Endothelial cell of umbilical vein (primary cell): ENCODE data around the gene AP5Z1. TPM values are rescaled to one million over a fixed set of nuclear protein-coding genes. Genes with fewer than 3 reads are reported as not detected.

Source experiments
- BruUV-seq: library from RNA; stranded (reverse); fragments of 400-500 nt; replicated peaks from 2 replicates; lab custom pipeline; 2021; lab: Mats Ljungman, UMichigan
- CTCF ChIA-PET: fragments of 300-600, 350-600 bp; sonication (Branson Sonifier 250); formaldehyde crosslinking; loops from one replicate; lab custom pipeline; 2021; ENCODE audit warnings: antibody characterized with exemption, inconsistent platforms; lab: Charles Lee
- POLR2A ChIA-PET: fragments of 300-600, 350-600 bp; sonication (Branson Sonifier 250); formaldehyde crosslinking; loops from one replicate; lab custom pipeline; 2021; ENCODE audit warnings: antibody characterized with exemption, inconsistent platforms; lab: Charles Lee
- DNase-seq: peaks from one replicate; pipeline ENCODE4 v3.0.0-alpha.2; 2011; ENCODE audit warnings: low read depth, low spot score
- FAIRE-seq: peaks from 2 replicates; lab custom pipeline; 2011; peaks lifted over from hg19 to GRCh38; lab: Jason Lieb, UNC
- H2AFZ ChIP-seq: 2 replicates; pipeline ENCODE4 v1.6.0; 2012; ENCODE audit warnings: low read depth, low read length, control low read depth, inconsistent platforms
- H3K27ac ChIP-seq: 2 replicates; pipeline ENCODE4 v1.5.1; 2011; ENCODE audit warnings: low read depth, mild to moderate bottlenecking, control low read depth, low read length, moderate library complexity; ENCODE audit not compliant: insufficient read depth
- H3K27me3 ChIP-seq, 2 experiments: 2 replicates each; pipeline versions ENCODE4 v1.6.0 to v1.6.1; 2011; ENCODE audit warnings: low read length in 2 of 2, mixed read lengths in 1 of 2; ENCODE audit not compliant: control insufficient read depth in 2 of 2, insufficient read depth in 2 of 2
- H3K36me3 ChIP-seq, 2 experiments: 2 replicates in 1 of 2; 3 replicates in 1 of 2; pipeline ENCODE4 v1.5.1; 2011; ENCODE audit warnings: low read length in 2 of 2, mild to moderate bottlenecking in 1 of 2, moderate library complexity in 1 of 2; ENCODE audit not compliant: control insufficient read depth in 2 of 2, insufficient read depth in 2 of 2; ENCODE audit errors: extremely low read depth in 1 of 2
- H3K4me1 ChIP-seq: 3 replicates; pipeline ENCODE4 v1.5.1; 2011; ENCODE audit warnings: mild to moderate bottlenecking, low read length; ENCODE audit not compliant: control insufficient read depth, insufficient read depth; ENCODE audit errors: extremely low read depth
- H3K4me2 ChIP-seq: 2 replicates; pipeline ENCODE4 v1.6.1; 2011; ENCODE audit warnings: low read length, control low read depth, mixed read lengths; ENCODE audit not compliant: insufficient read depth
- H3K4me3 ChIP-seq, 3 experiments: fragments of 200-600 bp in 1 of 3; sonication (generic), shearing (Covaris generic) in 1 of 3; replicated peaks in 1 of 3; 2 replicates each; pipeline ENCODE4 v1.5.1; 2011 to 2016; ENCODE audit warnings: control low read depth in 3 of 3, low read length in 3 of 3, mild to moderate bottlenecking in 2 of 3, inconsistent platforms in 1 of 3, low read depth in 1 of 3, moderate library complexity in 1 of 3; ENCODE audit not compliant: insufficient read depth in 1 of 3
- H3K79me2 ChIP-seq: 2 replicates; pipeline ENCODE4 v1.6.0; 2012; ENCODE audit warnings: low read length, inconsistent platforms; ENCODE audit not compliant: control insufficient read depth, insufficient read depth
- H3K9ac ChIP-seq: replicated peaks from 2 replicates; pipeline ENCODE3; 2011; ENCODE audit warnings: low read length, control low read depth; ENCODE audit not compliant: insufficient read depth; ENCODE audit errors: extremely low read depth
- H3K9me1 ChIP-seq: replicated peaks from 3 replicates; pipeline ENCODE4 v1.6.0; 2011; ENCODE audit warnings: mild to moderate bottlenecking, low read length; ENCODE audit not compliant: control insufficient read depth, insufficient read depth; ENCODE audit errors: extremely low read depth
- H3K9me3 ChIP-seq: replicated peaks from 2 replicates; pipeline ENCODE4 v1.5.1; 2012; ENCODE audit warnings: low read length, inconsistent platforms; ENCODE audit not compliant: control insufficient read depth, insufficient read depth
- H4K20me1 ChIP-seq: replicated peaks from 2 replicates; pipeline ENCODE3; 2011; ENCODE audit warnings: mild to moderate bottlenecking, low read length; ENCODE audit not compliant: control insufficient read depth, insufficient read depth; ENCODE audit errors: extremely low read depth
- EZH2 ChIP-seq: IDR thresholded peaks from 2 replicates; pipeline ENCODE4 v1.6.1; 2012; ENCODE audit warnings: borderline replicate concordance, low read depth, mild to moderate bottlenecking, moderate library complexity, low read length, inconsistent platforms; ENCODE audit not compliant: severe bottlenecking
- FOS ChIP-seq: IDR thresholded peaks from 2 replicates; pipeline ENCODE4 v1.6.1; 2011; ENCODE audit warnings: mild to moderate bottlenecking, low read length, moderate library complexity, borderline replicate concordance; ENCODE audit not compliant: insufficient read depth
- GATA2 ChIP-seq: IDR thresholded peaks from 2 replicates; pipeline ENCODE4 v1.7.0; 2011; ENCODE audit warnings: low read depth, mild to moderate bottlenecking, moderate library complexity, mixed read lengths, low read length; ENCODE audit not compliant: insufficient read length, insufficient read depth
- JUN ChIP-seq: IDR thresholded peaks from 2 replicates; pipeline ENCODE4 v1.6.1; 2011; ENCODE audit warnings: borderline replicate concordance, low read depth; ENCODE audit not compliant: insufficient read length, insufficient read depth
- MYC ChIP-seq: IDR thresholded peaks from one replicate; pipeline ENCODE4 v1.6.1; 2011; ENCODE audit warnings: mild to moderate bottlenecking, low read depth, low read length
- POLR2A ChIP-seq: IDR thresholded peaks from 2 replicates; pipeline ENCODE4 v1.6.1; 2012; ENCODE audit warnings: low read depth, mild to moderate bottlenecking, control low read depth, low read length
- POLR2AphosphoS5 ChIP-seq: IDR thresholded peaks from 2 replicates; pipeline ENCODE4 v1.6.1; 2012; ENCODE audit warnings: low read depth, mild to moderate bottlenecking, control low read depth, low read length, moderate library complexity; ENCODE audit not compliant: insufficient read depth
- dilution Hi-C: fragments of 300-500 bp; cut with MboI; formaldehyde crosslinking; loops from one replicate; pipeline ENCODE4 v1.15.0; 2019; ENCODE audit warnings: low sequenced_read_pairs; ENCODE audit not compliant: extremely low pct_ligation_motif_present
- intact Hi-C: fragments of 100-400 bp; cut with micrococcal nuclease; formaldehyde crosslinking; loops from one replicate; pipeline ENCODE4 v1.10.0; 2022
- polyA plus RNA-seq, 4 experiments: library from polyadenylated mRNA; depleted of rRNA in 3 of 4; stranded (reverse) in 3 of 4; unstranded in 1 of 4; fragments of >200 nt; gene quantifications; 2 replicates each; pipeline versions ENCODE4 v1.2.1 to v1.2.3, GENCODE V29; 2011 to 2012; ENCODE audit warnings: missing spikeins in 1 of 4
- total RNA-seq: library from RNA; stranded (reverse); gene quantifications from 2 replicates; pipeline ENCODE4 v1.2.3, GENCODE V29; 2021
- TF ChIP-seq, protein P1 (sequence below): IDR thresholded peaks from 2 replicates; pipeline ENCODE4 v1.6.1; 2011; ENCODE audit not compliant: insufficient read depth, insufficient read length
- TF ChIP-seq, protein P2 (sequence below), 2 donors: IDR thresholded peaks; 1 replicate in 1 of 2; 2 replicates in 1 of 2; pipeline ENCODE4 v1.5.1; 2011; ENCODE audit warnings: low read length in 2 of 2, mild to moderate bottlenecking in 2 of 2, moderate library complexity in 2 of 2, control low read depth in 1 of 2, inconsistent platforms in 1 of 2, low read depth in 1 of 2; ENCODE audit not compliant: insufficient read depth in 1 of 2; ENCODE audit errors: extremely low read depth in 1 of 2

The AP5Z1 gene
- total and polyA plus RNA-seq, 2 donors (not counting 3 experiments of a cell fraction or from before 2014, with no cell fraction given): 53.7 to 58.9 TPM

DNA sequence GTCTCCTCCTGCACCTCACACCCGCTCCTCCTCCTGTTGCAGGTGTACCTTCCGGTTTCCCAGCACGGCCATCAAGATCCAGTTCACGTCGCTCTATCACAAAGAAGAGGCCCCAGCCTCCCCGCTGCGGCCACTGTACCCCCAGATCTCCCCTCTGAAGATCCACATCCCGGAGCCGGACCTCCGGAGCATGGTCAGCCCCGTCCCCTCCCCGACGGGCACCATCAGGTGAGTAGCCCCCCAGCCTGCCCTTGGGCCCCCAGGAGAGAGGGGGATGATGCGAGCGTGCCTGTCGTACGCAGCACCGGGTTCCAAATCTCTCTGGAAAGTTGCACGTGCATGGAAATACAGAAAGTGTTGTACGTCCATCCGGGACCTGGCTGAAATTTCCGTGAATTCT, 34.6 kb upstream of the AP5Z1 start:
- H3K4me2 ChIP-seq: no peak overlapping the region
- FAIRE-seq (no peak), DNase-seq (no peak)
- dilution Hi-C loops (no loop called here), intact Hi-C loops (no loop called here)
- H3K9ac ChIP-seq: no peak overlapping the region
- no peaks in the 10 kb centered on the region for H3K9me3 ChIP-seq
- H4K20me1 ChIP-seq: no peaks in the 10 kb centered on the region
- H2AFZ ChIP-seq: no peak overlapping the region
- peaks cover 30% of the 10 kb centered on the region for H3K4me1 ChIP-seq
- H3K4me3 ChIP-seq: no peak overlapping the region
- POLR2A ChIA-PET: no interaction called here
- peaks cover 28% of the 10 kb centered on the region for H3K79me2 ChIP-seq
- TF ChIP-seq FOS: no peak
- TF ChIP-seq, protein P1, sequence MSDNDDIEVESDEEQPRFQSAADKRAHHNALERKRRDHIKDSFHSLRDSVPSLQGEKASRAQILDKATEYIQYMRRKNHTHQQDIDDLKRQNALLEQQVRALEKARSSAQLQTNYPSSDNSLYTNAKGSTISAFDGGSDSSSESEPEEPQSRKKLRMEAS: no peak
- H3K9me1 ChIP-seq: no peaks in the 10 kb centered on the region
- no peaks in the 10 kb centered on the region for H3K27me3 ChIP-seq
- H3K27ac ChIP-seq: no peak overlapping the region
- CTCF ChIA-PET: interaction anchor here (1.1 kb wide), 1 partner anchor 16 kb away, joined by 4 read pairs; no protein-coding TSS in a partner anchor
- BruUV-seq: no TSS peak
- H3K36me3 ChIP-seq: peaks cover 7 to 11% of the 10 kb centered on the region in 2 experiments

DNA sequence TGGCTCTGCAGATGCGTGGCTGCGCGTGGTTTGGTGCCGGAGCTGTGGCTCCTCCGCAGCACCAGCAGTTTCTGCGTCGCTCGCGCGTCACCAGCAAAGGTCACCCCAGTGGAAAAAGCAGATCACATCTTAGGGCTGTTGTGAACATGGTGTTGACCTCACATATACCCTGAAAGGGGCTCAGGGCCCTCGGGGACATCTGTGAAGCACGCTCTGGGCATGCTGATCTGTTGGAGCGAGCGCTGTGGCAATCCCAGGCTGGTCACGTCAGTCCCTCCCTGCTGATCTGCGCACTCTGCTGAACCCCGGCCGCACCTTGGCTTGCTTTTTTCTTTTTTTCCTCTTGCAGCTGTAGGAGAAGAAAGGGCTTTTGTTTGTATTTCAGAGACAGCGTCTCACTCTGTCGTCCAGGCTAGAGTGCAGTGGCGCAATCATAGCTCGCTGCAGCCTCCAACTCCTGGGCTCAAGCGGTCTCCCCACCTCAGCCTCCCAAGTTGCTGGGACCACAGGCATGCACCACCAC, 33.3 kb upstream of the AP5Z1 start:
- Histone ChIP-seq H3K4me1 (peaks cover 41% of the 10 kb centered on the region), H3K9me3 (no peaks in the 10 kb centered on the region), H2AFZ (no peak overlapping the region), H3K9me1 (no peaks in the 10 kb centered on the region), H3K4me3 (no peak overlapping the region), H3K79me2 (peaks cover 27% of the 10 kb centered on the region), H4K20me1 (no peaks in the 10 kb centered on the region), H3K4me2 (no peak overlapping the region), H3K36me3 (peaks cover 7 to 11% of the 10 kb centered on the region in 2 experiments), H3K27me3 (no peaks in the 10 kb centered on the region), H3K27ac (no peak overlapping the region), H3K9ac (no peak overlapping the region)
- dilution Hi-C loops: no loop called here
- FAIRE-seq (no peak), DNase-seq (no peak)
- ChIA-PET CTCF (interaction anchor here (1.1 kb wide), 1 partner anchor 17 kb away, joined by 4 read pairs; no protein-coding TSS in a partner anchor), POLR2A (no interaction called here)
- intact Hi-C loops: no loop called here
- BruUV-seq: no TSS peak
- TF ChIP-seq FOS (no peak), POLR2AphosphoS5 (no peak), POLR2A (no peak), MYC (no peak), JUN (no peak), EZH2 (no peak), GATA2 (no peak)
- TF ChIP-seq, protein P1: no peak
- TF ChIP-seq, protein P2, sequence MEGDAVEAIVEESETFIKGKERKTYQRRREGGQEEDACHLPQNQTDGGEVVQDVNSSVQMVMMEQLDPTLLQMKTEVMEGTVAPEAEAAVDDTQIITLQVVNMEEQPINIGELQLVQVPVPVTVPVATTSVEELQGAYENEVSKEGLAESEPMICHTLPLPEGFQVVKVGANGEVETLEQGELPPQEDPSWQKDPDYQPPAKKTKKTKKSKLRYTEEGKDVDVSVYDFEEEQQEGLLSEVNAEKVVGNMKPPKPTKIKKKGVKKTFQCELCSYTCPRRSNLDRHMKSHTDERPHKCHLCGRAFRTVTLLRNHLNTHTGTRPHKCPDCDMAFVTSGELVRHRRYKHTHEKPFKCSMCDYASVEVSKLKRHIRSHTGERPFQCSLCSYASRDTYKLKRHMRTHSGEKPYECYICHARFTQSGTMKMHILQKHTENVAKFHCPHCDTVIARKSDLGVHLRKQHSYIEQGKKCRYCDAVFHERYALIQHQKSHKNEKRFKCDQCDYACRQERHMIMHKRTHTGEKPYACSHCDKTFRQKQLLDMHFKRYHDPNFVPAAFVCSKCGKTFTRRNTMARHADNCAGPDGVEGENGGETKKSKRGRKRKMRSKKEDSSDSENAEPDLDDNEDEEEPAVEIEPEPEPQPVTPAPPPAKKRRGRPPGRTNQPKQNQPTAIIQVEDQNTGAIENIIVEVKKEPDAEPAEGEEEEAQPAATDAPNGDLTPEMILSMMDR (IDR thresholded peaks at IDR 0.05; ENCODE audit: extremely low read depth in 1 of 2, insufficient read depth in 1 of 2, low read depth in 1 of 2, low read length in 2 of 2): no peak
